K562 (cell line): ENCODE data around the gene SERINC5. TPM values are rescaled to one million over a fixed set of nuclear protein-coding genes. Genes with fewer than 3 reads are reported as not detected.

Experiments
- ATAC-seq: fragments of 200-7000 bp; cut with Tn5 transposase; 3 replicates; pipeline ENCODE4 v1.9.1; 2020; ENCODE audit warnings: moderate library complexity
- Bru-seq: library from RNA; stranded (reverse); fragments of 400-500 nt; gene quantifications from one replicate; lab custom pipeline; 2021; lab: Mats Ljungman, UMichigan
- BruChase-seq, 2 experiments: library from RNA; stranded (reverse); fragments of 400-500 nt; gene quantifications; one replicate each; lab custom pipeline; 2021; lab: Mats Ljungman, UMichigan
- BruUV-seq: library from RNA; stranded (reverse); fragments of 400-500 nt; replicated peaks from 2 replicates; lab custom pipeline; 2021; lab: Mats Ljungman, UMichigan
- CTCF ChIA-PET: fragments of 300-600 bp; formaldehyde crosslinking; extraction: SDS; loops from one replicate; lab custom pipeline; 2021; ENCODE audit warnings: low intra/inter-chr PET ratio; lab: Yijun Ruan, JAX
- POLR2A ChIA-PET: fragments of 300-600, 350-650 bp; sonication (Branson Sonifier 250); formaldehyde crosslinking; extraction: SDS; loops from one replicate; lab custom pipeline; 2021; ENCODE audit warnings: antibody characterized with exemption, inconsistent platforms; lab: Yijun Ruan, JAX
- DNase-seq, 4 experiments: peaks; one replicate each; pipeline versions ENCODE4 v3.0.0 to v3.0.0-alpha.2; 2011 to 2018; ENCODE audit warnings: low spot score in 3 of 4, mixed read lengths in 3 of 4; ENCODE audit errors: extremely low read depth in 1 of 4
- FAIRE-seq: peaks from 2 replicates; lab custom pipeline; 2011; peaks lifted over from hg19 to GRCh38; lab: Jason Lieb, UNC
- H2AFZ ChIP-seq: 2 replicates; pipeline ENCODE4 v1.6.0; 2011; ENCODE audit warnings: low read depth, low read length, control low read depth, inconsistent platforms
- H3K27ac ChIP-seq: fragments of 200-600 bp; 3 replicates; pipeline ENCODE4 v1.8.0; 2011; ENCODE audit warnings: low read depth, mild to moderate bottlenecking, control low read depth, inconsistent platforms, low read length, moderate library complexity, mixed read lengths; ENCODE audit errors: extremely low read depth
- H3K27me3 ChIP-seq, 2 experiments: fragments of 300-600 bp in 1 of 2; 2 replicates in 1 of 2; 3 replicates in 1 of 2; pipeline versions ENCODE4 v1.6.0 to v1.8.0; 2011; ENCODE audit warnings: inconsistent platforms in 2 of 2, low read length in 2 of 2, mild to moderate bottlenecking in 1 of 2, mixed read lengths in 1 of 2, moderate library complexity in 1 of 2; ENCODE audit not compliant: control insufficient read depth in 2 of 2, insufficient read depth in 2 of 2
- H3K36me3 ChIP-seq: fragments of 300-600 bp; 3 replicates; pipeline ENCODE4 v1.8.0; 2011; ENCODE audit warnings: mild to moderate bottlenecking, low read length, inconsistent platforms; ENCODE audit not compliant: control insufficient read depth, insufficient read depth
- H3K4me1 ChIP-seq, 2 experiments: fragments of 200-600 bp in 1 of 2; replicated peaks in 1 of 2; 2 replicates in 1 of 2; 3 replicates in 1 of 2; pipeline versions ENCODE4 v1.5.1 to v1.8.0; 2011; ENCODE audit warnings: inconsistent platforms in 2 of 2, low read length in 2 of 2, mild to moderate bottlenecking in 1 of 2, mixed read lengths in 1 of 2, moderate library complexity in 1 of 2; ENCODE audit not compliant: control insufficient read depth in 2 of 2, insufficient read depth in 2 of 2
- H3K4me2 ChIP-seq: 2 replicates; pipeline ENCODE4 v1.6.1; 2011; ENCODE audit warnings: low read length, control low read depth, inconsistent platforms, mixed read lengths; ENCODE audit not compliant: insufficient read depth
- H3K4me3 ChIP-seq: fragments of 200-600 bp; sonication (generic), shearing (Covaris generic); 2 replicates; pipeline ENCODE4 v1.5.1; 2016; ENCODE audit warnings: control low read depth, inconsistent platforms
- H3K79me2 ChIP-seq: fragments of 200-600 bp; 3 replicates; pipeline ENCODE4 v1.8.0; 2011; ENCODE audit warnings: low read length, inconsistent platforms; ENCODE audit not compliant: control insufficient read depth, insufficient read depth
- H3K9ac ChIP-seq, 2 experiments: 2 replicates each; pipeline versions ENCODE4 v1.6.0 to v1.6.1; 2011; ENCODE audit warnings: low read depth in 2 of 2, low read length in 2 of 2, control low read depth in 1 of 2, inconsistent platforms in 1 of 2, mild to moderate bottlenecking in 1 of 2, mixed read lengths in 1 of 2; ENCODE audit not compliant: insufficient read depth in 1 of 2
- H3K9me1 ChIP-seq: one replicate; pipeline ENCODE4 v1.6.0; 2011; ENCODE audit warnings: inconsistent platforms, mild to moderate bottlenecking, low read length, moderate library complexity; ENCODE audit not compliant: control insufficient read depth, insufficient read depth
- H3K9me3 ChIP-seq: replicated peaks from 2 replicates; pipeline ENCODE4 v1.5.1; 2011; ENCODE audit warnings: low read depth, low read length, inconsistent platforms; ENCODE audit not compliant: control insufficient read depth, insufficient read depth
- H4K20me1 ChIP-seq: replicated peaks from 2 replicates; pipeline ENCODE4 v1.6.1; 2011; ENCODE audit warnings: low read length, inconsistent platforms, mixed read lengths; ENCODE audit not compliant: control insufficient read depth, insufficient read depth
- ATF1 ChIP-seq, 2 experiments: fragments of 450-650 bp in 1 of 2; IDR thresholded peaks; 2 replicates each; pipeline ENCODE4 v1.6.1; 2016; ENCODE audit warnings: missing compliant biosample characterization in 1 of 2, missing genetic modification characterization in 1 of 2
- CREM ChIP-seq: IDR thresholded peaks from 2 replicates; pipeline ENCODE4 v1.6.1; 2014; ENCODE audit warnings: antibody characterized with exemption, low read depth
- CSDE1 ChIP-seq, 2 experiments: fragments of 450-650 bp; IDR thresholded peaks; 2 replicates each; pipeline ENCODE4 v1.6.1; 2016; ENCODE audit warnings: mild to moderate bottlenecking in 1 of 2
- CXXC5 ChIP-seq: fragments of 250-450 bp; sonication (Bioruptor Pico); IDR thresholded peaks from 2 replicates; pipeline ENCODE4 v1.8.0; 2022; ENCODE audit warnings: inconsistent platforms, mild to moderate bottlenecking, moderate library complexity
- FOXK1 ChIP-seq: sonication (generic); formaldehyde crosslinking; IDR thresholded peaks from 2 replicates; pipeline ENCODE4 v1.8.0; 2022; ENCODE audit warnings: missing genetic modification reagents, mild to moderate bottlenecking, borderline replicate concordance
- HNRNPUL1 ChIP-seq: fragments of 200-400 bp; formaldehyde crosslinking; IDR thresholded peaks from 2 replicates; pipeline ENCODE4 v1.6.1; 2017; ENCODE audit warnings: low read length
- MTA3 ChIP-seq: fragments of 450-650 bp; formaldehyde crosslinking; IDR thresholded peaks from 2 replicates; pipeline ENCODE4 v1.6.1; 2017; ENCODE audit warnings: mild to moderate bottlenecking, borderline replicate concordance
- NR2C1 ChIP-seq, 2 experiments: fragments of 450-650 bp; IDR thresholded peaks; 2 replicates each; pipeline ENCODE4 v1.6.1; 2017; ENCODE audit warnings: mild to moderate bottlenecking in 2 of 2, antibody characterized with exemption in 1 of 2, inconsistent platforms in 1 of 2, missing compliant biosample characterization in 1 of 2, missing genetic modification characterization in 1 of 2
- PATZ1 ChIP-seq: fragments of 250-450 bp; sonication (Bioruptor Pico); IDR thresholded peaks from 2 replicates; pipeline ENCODE4 v1.5.0; 2020; ENCODE audit warnings: mild to moderate bottlenecking, borderline replicate concordance
- ZNF232 ChIP-seq: sonication (generic); formaldehyde crosslinking; IDR thresholded peaks from 2 replicates; pipeline ENCODE4 v1.8.0; 2022; ENCODE audit warnings: mild to moderate bottlenecking, missing genetic modification reagents
- ZNF717 ChIP-seq: fragments of 250-450 bp; sonication (Bioruptor Pico); IDR thresholded peaks from 2 replicates; pipeline ENCODE4 v1.5.0; 2021
- WGBS: fragments of 100-300 bp; shearing (Covaris generic); methylation state at CpG from one replicate; pipeline ENCODE4 v1.1.6; 2016; ENCODE audit warnings: low coverage, mixed read lengths; ENCODE audit not compliant: insufficient coverage; ENCODE audit errors: missing lambda C conversion rate; 5-methylcytosine and 5-hydroxymethylcytosine counted together
- in situ Hi-C: fragments of 300-500 bp; cut with MboI; formaldehyde crosslinking; loops from 4 replicates; pipeline ENCODE4 v1.15.0; 2018; ENCODE audit warnings: inconsistent platforms, mixed read lengths
- intact Hi-C: fragments of 100-400 bp; cut with micrococcal nuclease; formaldehyde crosslinking; loops from 2 replicates; pipeline ENCODE4 v1.14.2; 2022
- long read RNA-seq, 3 experiments: library from polyadenylated mRNA in 2 of 3; library from RNA in 1 of 3; unstranded in 2 of 3; stranded (forward) in 1 of 3; transcript quantifications; one replicate each; pipeline ENCODE4 v2.0.0, GENCODE V29; 2019 to 2022
- polyA minus RNA-seq, 3 experiments: library from RNA; depleted of rRNA, polyadenylated mRNA; stranded (reverse); fragments of >200 nt; gene quantifications; 2 replicates each; pipeline ENCODE4 v1.2.3, GENCODE V29; 2011
- polyA plus RNA-seq, 8 experiments: library from polyadenylated mRNA; depleted of rRNA in 4 of 8; stranded (reverse) in 5 of 8; unstranded in 3 of 8; fragments of >200 nt; fragmentation: Nextera tagmentation in 2 of 8; fragmentation: Illumina TruSeq in 1 of 8; extraction: Ambion mirVana in 2 of 8; extraction: Trizol in 1 of 8; gene quantifications; 2 replicates each; pipeline versions ENCODE4 v1.2.1 to v1.2.3, GENCODE V29; 2011 to 2014; ENCODE audit warnings: inconsistent platforms in 1 of 8, missing spikeins in 1 of 8
- total RNA-seq, 7 experiments: library from RNA; depleted of rRNA in 6 of 7; stranded (reverse); fragments of >200 nt in 6 of 7; fragmentation: Illumina TruSeq in 2 of 7; extraction: Trizol in 2 of 7; gene quantifications; 2 replicates each; pipeline versions ENCODE4 v1.2.1 to v1.2.3, GENCODE V29; 2011 to 2021; ENCODE audit warnings: low replicate concordance in 1 of 7

Gene SERINC5
- 17.1 and 21.7 TPM in 2 replicates for total RNA-seq (2011; cell fraction: chromatin; rRNA removed; ENCODE audit: low replicate concordance)
- 10.0 TPM in 2 replicates for total RNA-seq (2011; cell fraction: nucleolus; rRNA removed)
- 14.9 and 22.2 TPM in 2 replicates for total RNA-seq (2011; cell fraction: nucleoplasm; rRNA removed)
- total RNA-seq (2014; rRNA removed) (1.9 and 2.9 TPM in 2 replicates), total RNA-seq (2014; rRNA removed; fragmentation: Illumina TruSeq; extraction: Trizol) (5.2 and 5.4 TPM in 2 replicates), total RNA-seq (2015; rRNA removed; fragmentation: Illumina TruSeq; extraction: Trizol) (4.6 TPM in 2 replicates), total RNA-seq (2021) (7.2 and 7.9 TPM in 2 replicates), polyA plus RNA-seq (2011; rRNA removed) (6.5 and 7.6 TPM in 2 replicates), polyA plus RNA-seq (2014; fragmentation: Illumina TruSeq; extraction: Trizol) (3.7 TPM in 2 replicates), polyA plus RNA-seq (2014; fragmentation: Nextera tagmentation; extraction: Ambion mirVana) (1 to 10 TPM; 1.4 to 2.7 TPM), polyA plus RNA-seq (2014; rRNA removed) (3.1 and 3.6 TPM in 2 replicates), polyA minus RNA-seq (2011; rRNA and poly(A)+ RNA removed) (9.3 and 10.0 TPM in 2 replicates), Bru-seq, nascent RNA (percentile 60 among the genes with signal in this experiment), BruChase-seq, experiment 1, labeled RNA remaining after a 2-hour chase (percentile 60 among the genes with signal in this experiment), BruChase-seq, experiment 2, labeled RNA remaining after a 6-hour chase (percentile 59 among the genes with signal in this experiment)
- polyA plus RNA-seq (2011; cell fraction: cytosol; rRNA removed): 3.7 and 5.7 TPM in 2 replicates
- polyA plus RNA-seq (2011; cell fraction: nucleus; rRNA removed): 4.2 and 5.2 TPM in 2 replicates
- 2.9 TPM in 2 replicates for polyA plus RNA-seq (2012)
- 4.6 and 6.7 TPM in 2 replicates for polyA minus RNA-seq (2011; cell fraction: cytosol; rRNA and poly(A)+ RNA removed)
- 3.4 and 10.7 TPM in 2 replicates for polyA minus RNA-seq (2011; cell fraction: nucleus; rRNA and poly(A)+ RNA removed)
- long read RNA-seq, experiment 1, partial matches to known transcripts: 0 of 4 reads
- long read RNA-seq, experiment 1, other reads (novel, unspliced or antisense): 3 of 4 reads
- long read RNA-seq, experiment 2, partial matches to known transcripts: 0 of 1 reads
- long read RNA-seq, experiment 2, other reads (novel, unspliced or antisense): 1 of 1 reads
- long read RNA-seq, experiment 3, full-length matches to known transcripts: 1 of 6 reads
- long read RNA-seq, experiment 3, partial matches to known transcripts: 0 of 6 reads
- long read RNA-seq, experiment 3, other reads (novel, unspliced or antisense): 5 of 6 reads

GRCh38 chr5:80255811-80256712 lies at the start of gene SERINC5:
Gene SERINC5 (minus strand): TSS chr5:80256048. CDS start chr5:80255922, 126 bp downstream.
- H2AFZ ChIP-seq: peak within 1 kb of the TSS; percentile 91
- no TSS peak for BruUV-seq
- POLR2A ChIA-PET: interaction anchor here (0.5 to 4.4 kb wide), 10 partner anchors 9 to 602 kb away, joined by 3 to 37 read pairs (median 5); no protein-coding TSS in a partner anchor
- H3K79me2 ChIP-seq: peaks cover 16% of the 10 kb centered on the region
- DNase-seq: peak; percentile 88 to 91 (median 91)
- peak within 1 kb of the TSS; percentile 90 for H3K4me2 ChIP-seq
- H3K4me1 ChIP-seq: peaks cover 12 to 18% of the 10 kb centered on the region in 2 experiments; a peak in 4 of 5 replicates
- H3K9me3 ChIP-seq: no peaks in the 10 kb centered on the region
- peak; percentile 81 for ATAC-seq
- no peaks in the 10 kb centered on the region for H3K27me3 ChIP-seq
- H3K36me3 ChIP-seq: no peaks in the 10 kb centered on the region
- no peak for FAIRE-seq
- H3K27ac ChIP-seq: peak within 1 kb of the TSS; percentile 94
- CTCF ChIA-PET: no interaction called here
- in situ Hi-C loops (no loop called here), intact Hi-C loops (loop anchor here (2.0 to 5.0 kb wide), 2 partner anchors 51 to 64 kb away; no protein-coding TSS in a partner anchor)
- 0 out of 2 replicates have a peak, but pooled peaks cover 6% of the 10 kb centered on the region for H4K20me1 ChIP-seq
- WGBS: 2% methylated on average over 45 of the region's 87 CpGs
- no peaks in the 10 kb centered on the region for H3K9me1 ChIP-seq
- H3K4me3 ChIP-seq: peak within 1 kb of the TSS; percentile 66
- H3K9ac ChIP-seq: peak within 1 kb of the TSS; percentile 92 to 99
- peak; percentile 72 for TF ChIP-seq CREM
- no peak for TF ChIP-seq HNRNPUL1
- TF ChIP-seq MTA3: peak; percentile 65; the same call in 1 of the 2 replicates
- no peak for TF ChIP-seq ATF1 (CRISPR knock-in tag; IDR thresholded peaks at IDR 0.05)
- peak; percentile 26; the same call in 1 of the 2 replicates for TF ChIP-seq ATF1 (tag; IDR thresholded peaks at IDR 0.05)
- TF ChIP-seq ZNF717: no peak
- TF ChIP-seq FOXK1 (CRISPR knock-in tag): no peak
- no peak for TF ChIP-seq PATZ1
- peak; percentile 71; the same call in 1 of the 2 replicates for TF ChIP-seq CXXC5 (CRISPR knock-in tag)
- TF ChIP-seq CSDE1 (IDR thresholded peaks at IDR 0.05): no peak
- TF ChIP-seq NR2C1 (IDR thresholded peaks at IDR 0.05): peak; percentile 20; the same call in 1 of the 2 replicates
- TF ChIP-seq NR2C1 (tag; IDR thresholded peaks at IDR 0.05): no peak
- TF ChIP-seq ZNF232 (CRISPR knock-in tag): 0 out of 2 replicates have a peak, but pooled peaks have one; percentile 55
